HG03103 (cell line): ENCODE measurements around the gene HSD11B1.
A peak's percentile ranks its signal among the peaks of the same experiment; 100 is the strongest.

Experiments used
- ATAC-seq: cut with Tn5 transposase; IDR thresholded peaks from one replicate; pipeline ENCODE4 v1.9.1; 2021; ENCODE audit warnings: low read depth; ENCODE audit not compliant: unreplicated experiment

The HSD11B1 gene

GRCh38 chr1:209704584-209704983 lies at the start of gene HSD11B1:
Gene HSD11B1 (plus strand): TSS chr1:209704846. CDS start chr1:209704943, 97 bp downstream.
- ATAC-seq, result no peak

DNA sequence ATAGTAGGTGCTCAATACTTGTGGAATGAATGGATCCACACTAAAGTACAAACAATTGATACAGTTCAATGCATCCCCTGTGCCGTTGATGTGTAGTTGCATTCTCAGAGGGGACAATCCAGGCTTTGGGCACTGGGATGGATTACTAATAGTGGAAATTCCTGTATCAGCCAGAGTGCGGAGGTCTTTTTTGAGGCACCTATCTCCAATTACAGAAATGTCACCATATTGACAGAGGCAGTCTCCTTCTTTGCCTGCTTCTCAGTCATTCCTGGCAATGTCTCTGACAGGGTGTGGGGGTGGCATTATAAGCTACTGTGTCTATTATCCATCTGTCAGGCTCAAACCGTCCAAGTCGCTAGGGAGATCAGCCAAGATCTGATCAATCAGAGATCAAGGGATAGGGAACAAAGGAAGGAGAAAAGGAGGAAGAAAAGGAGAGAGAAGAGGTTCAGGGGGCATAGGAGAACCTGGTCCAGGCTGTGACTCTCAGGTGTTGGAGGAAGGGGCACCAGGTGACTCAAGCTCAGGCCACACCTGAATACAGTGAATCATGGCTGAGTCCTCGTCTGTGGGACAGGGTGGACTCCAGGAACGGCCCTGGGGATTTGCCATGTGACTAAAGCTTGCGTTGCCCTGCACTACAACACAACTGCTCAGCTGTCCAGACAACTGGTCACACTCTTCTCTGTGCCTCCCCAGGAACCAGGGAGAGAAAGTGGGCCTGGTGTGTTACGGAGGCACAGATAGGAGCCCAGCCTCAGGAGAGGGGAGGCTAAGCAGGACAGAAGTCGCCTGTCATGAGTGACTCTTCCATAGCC lies 49.0 kb upstream of the HSD11B1 start:
- ATAC-seq, result no peak

DNA sequence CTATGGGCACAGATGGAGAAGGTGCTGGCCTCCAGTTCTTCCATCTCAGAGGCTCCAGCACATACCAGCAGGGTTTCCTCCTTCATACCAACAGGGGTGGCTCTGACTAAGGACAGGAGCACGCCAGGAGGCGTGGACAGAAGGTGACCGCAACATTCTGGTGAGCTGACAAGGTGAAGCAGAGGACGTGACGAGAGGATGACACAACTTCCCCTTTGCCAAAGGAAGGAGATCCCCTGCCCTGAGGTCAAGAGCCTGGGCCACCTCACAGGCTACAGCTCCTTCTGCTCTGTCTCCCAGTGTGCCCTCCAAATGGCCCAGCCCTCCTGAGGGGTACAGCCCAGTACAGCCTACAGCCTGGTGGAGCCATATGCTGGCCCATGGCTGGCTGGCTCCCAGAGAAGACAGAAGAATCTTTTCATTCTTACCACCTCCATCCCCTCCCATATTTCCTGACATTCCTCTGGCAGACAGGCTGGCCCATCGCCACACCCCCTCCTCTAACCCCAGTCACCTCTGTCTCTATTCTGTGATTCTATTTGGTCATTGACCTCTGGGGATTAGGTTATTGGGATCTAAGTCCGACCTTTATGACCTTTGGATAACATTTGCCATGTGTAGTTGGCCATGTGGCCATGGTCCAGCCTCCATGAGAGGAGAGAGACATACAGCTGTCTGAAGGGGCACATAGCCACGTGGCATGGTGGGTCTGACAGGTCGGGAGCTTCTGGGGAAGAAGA lies 47.3 kb upstream of the HSD11B1 start:
- no peak for ATAC-seq

GRCh38 chr1:209657918-209658317 lies 46.7 kb upstream of the HSD11B1 start:
- no peak for ATAC-seq

DNA sequence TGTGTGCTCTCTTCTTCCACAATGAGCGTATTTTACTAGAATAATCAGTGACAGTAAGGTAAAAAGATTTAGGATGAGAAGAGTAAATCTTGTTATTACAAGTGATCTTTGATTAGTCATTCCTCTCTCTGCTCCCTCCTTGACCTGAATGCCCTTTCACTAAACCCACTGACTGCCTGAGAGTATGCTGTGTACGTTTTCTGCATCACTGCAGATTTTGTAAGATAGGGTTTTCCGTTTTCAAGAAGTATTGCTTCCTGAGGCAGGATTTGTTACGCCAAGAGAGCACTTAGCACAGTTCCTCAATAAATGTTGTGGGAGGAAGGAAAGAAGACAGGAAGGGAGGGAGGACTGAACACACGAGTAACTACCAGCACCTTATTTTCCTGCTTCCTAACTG lies 44.7 kb upstream of the HSD11B1 start:
- ATAC-seq, result peak; percentile 79

GRCh38 chr1:209661071-209661470 lies 43.6 kb upstream of the HSD11B1 start:
- no peak for ATAC-seq

DNA sequence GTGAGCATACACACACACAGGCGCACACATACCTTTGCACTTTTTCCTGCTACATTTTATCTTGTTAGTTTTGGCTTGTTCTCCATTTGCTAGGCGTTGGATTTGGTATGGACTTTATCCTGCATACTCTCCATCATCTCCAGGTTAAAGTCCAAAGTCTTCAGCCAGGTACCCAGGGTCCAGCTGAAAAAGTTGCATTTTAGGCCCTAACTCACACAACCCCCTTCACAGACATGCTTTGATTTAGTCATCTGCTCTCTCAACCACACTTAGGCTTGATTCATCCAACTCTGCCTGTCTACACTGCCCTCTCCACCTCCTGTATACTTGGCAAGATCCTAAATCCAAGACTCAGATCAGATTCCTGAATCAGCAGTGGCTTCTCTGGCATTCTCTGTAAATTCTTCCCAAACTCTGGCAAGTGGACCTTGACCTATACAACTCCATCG lies 41.7 kb upstream of the HSD11B1 start:
- ATAC-seq, result no peak

- ATAC-seq, result no peak
These were observed 37.5 kb upstream of the HSD11B1 start for GRCh38 chr1:209667103-209667502.

DNA sequence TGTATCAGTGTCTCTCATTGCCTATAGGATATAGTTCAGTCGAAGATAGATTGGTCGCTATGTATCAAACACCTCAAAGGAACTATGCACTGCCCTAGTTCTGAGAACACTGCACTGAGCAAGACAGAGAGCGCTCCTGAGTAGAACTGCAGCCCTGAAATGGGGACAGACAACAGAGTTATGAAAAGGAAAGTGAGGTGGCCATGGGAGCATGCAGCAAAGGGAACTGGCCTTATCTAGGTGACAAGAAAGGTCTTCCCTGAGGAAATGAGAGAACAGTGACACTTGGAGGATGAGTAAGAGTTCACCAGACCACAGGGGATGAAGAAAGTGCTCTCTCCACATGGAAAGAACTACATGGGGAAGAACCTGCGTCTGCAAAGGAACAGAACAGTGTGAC lies 36.9 kb upstream of the HSD11B1 start:
- ATAC-seq, result no peak

- no peak for ATAC-seq
These were observed 34.1 kb upstream of the HSD11B1 start for GRCh38 chr1:209670441-209671082.

DNA sequence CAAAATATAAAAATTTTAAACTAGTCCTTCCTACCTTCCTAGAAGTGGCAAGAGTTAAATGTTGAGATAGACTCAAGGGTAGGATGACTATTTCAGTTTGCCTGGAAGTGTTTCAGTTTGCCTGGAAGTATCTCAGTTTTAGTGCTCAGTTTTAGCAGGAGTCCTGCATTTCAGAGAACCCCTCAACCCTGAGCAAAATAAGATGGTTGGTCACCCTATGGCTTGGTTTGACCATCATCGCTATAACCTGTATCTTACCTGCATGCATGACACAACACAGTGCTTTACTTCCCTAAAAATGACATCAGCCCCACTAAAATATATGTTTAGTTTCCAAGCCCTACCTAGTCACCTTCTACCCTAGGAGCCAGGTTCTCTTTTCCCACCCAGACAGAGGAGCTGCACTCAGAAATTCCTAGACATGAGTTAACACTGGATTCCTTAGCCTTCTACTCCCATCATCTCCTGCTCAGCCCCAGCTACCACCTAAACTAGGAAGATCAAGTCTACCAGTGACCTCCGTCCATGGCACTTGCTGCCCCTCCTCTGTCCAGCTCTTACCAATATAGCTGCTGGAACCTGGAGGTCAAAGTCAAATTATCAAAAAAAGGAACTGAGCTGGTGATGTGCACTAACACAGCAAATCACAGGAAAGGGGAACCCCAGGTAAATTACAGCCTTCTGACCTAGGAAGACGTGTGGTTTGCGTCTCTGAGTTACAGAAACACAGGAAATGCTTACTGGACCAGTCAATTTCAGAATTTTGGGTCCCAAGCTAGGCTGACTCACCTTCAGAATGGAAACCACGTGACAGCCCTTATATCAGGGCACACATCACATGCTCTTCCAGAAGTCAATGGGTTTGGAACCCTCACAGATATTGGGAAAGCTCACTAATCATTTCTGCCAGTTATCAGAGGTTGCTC lies 31.7 kb upstream of the HSD11B1 start:
- peak; percentile 87 for ATAC-seq

- ATAC-seq, result no peak
These were observed 30.8 kb upstream of the HSD11B1 start for GRCh38 chr1:209673631-209674417.

- no peak for ATAC-seq
These were observed 29.6 kb upstream of the HSD11B1 start, which contains the start of gene G0S2 for GRCh38 chr1:209674957-209675564. Gene G0S2 (plus strand): TSS chr1:209675412. CDS start chr1:209675685, 273 bp downstream.

GRCh38 chr1:209675565-209676154 lies 29.0 kb upstream of the HSD11B1 start:
- ATAC-seq, result no peak

DNA sequence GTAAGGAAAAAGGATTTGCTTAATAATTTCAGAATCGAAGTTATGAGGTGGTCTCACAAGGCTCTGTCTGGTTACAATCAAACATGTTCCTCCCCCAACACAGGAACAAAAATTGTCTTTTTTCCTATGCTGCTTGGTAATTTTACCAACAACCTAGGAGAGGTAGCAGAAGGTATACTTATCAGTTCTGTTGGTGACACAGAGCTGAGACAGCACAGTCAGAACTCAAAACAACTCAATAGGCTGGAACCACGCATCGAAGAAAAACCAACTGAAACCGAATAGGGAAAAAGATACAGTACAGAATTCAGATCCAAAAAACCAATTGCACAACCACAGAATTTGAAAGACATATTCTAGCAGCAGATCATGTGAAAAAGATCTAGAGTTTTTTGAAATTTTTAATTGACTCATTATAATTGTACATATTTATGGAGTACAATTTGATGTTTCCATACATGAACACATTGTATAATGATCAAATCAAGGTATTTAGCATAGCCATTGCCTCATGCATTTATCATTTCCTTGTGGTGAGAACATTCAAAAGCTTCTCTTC lies 25.6 kb upstream of the HSD11B1 start:
- no peak for ATAC-seq

DNA sequence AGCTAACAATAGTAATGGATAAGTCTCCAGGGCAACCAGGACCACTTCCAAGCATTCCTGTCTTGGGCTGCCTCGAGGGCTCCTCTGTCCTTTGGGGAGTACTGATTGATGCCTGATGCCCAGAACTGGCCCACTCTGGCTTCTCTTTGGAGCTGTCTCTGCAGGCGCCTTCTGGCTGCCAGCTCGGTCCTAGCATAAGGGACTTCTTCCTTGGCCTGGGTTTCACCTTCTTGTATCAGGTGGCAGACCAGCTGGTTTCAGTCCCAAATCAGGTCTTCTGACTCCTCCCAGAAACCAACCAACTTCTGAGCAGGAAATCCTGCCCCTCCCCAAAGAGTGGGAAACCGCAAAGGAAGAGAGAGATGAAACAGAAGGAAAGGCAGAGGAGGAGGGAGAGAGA lies 18.8 kb upstream of the HSD11B1 start:
- ATAC-seq, result no peak

- ATAC-seq, result no peak
These were observed 18.3 kb upstream of the HSD11B1 start for GRCh38 chr1:209686322-209686721.

- no peak for ATAC-seq
These were observed 15.9 kb upstream of the HSD11B1 start for GRCh38 chr1:209688746-209689234.
